Calu3 (cell line): ENCODE measurements around the gene EHBP1. TPM values are rescaled to one million over a fixed set of nuclear protein-coding genes. Genes with fewer than 3 reads are reported as not detected.

Experiments used
- BruUV-seq: library from RNA; stranded (reverse); fragments of 400-500 nt; replicated peaks from 2 replicates; lab custom pipeline; 2021; lab: Mats Ljungman, UMichigan
- CTCF ChIA-PET: fragments of 300-600 bp; sonication (Branson Sonifier 250); formaldehyde crosslinking; loops from one replicate; lab custom pipeline; 2022; ENCODE audit warnings: antibody characterized with exemption; lab: Charles Lee
- DNase-seq: peaks from one replicate; pipeline ENCODE4 v3.0.0; 2022
- H3K27ac Mint-ChIP-seq: one replicate; pipeline ENCODE4 v1.8.0; 2022; ENCODE audit warnings: mixed read lengths; ENCODE audit not compliant: unreplicated experiment
- H3K27me3 Mint-ChIP-seq: one replicate; pipeline ENCODE4 v1.8.0; 2022; ENCODE audit warnings: mixed read lengths; ENCODE audit not compliant: unreplicated experiment
- H3K36me3 Mint-ChIP-seq: one replicate; pipeline ENCODE4 v1.8.0; 2022; ENCODE audit warnings: mild to moderate bottlenecking, moderate library complexity, mixed read lengths; ENCODE audit not compliant: insufficient read depth, unreplicated experiment
- H3K4me1 Mint-ChIP-seq: one replicate; pipeline ENCODE4 v1.8.0; 2022; ENCODE audit warnings: mild to moderate bottlenecking, low read depth, mixed read lengths; ENCODE audit not compliant: unreplicated experiment
- H3K4me3 Mint-ChIP-seq: one replicate; pipeline ENCODE4 v1.8.0; 2022; ENCODE audit warnings: mild to moderate bottlenecking, low read depth, moderate library complexity, mixed read lengths; ENCODE audit not compliant: unreplicated experiment
- H3K9me3 Mint-ChIP-seq: one replicate; pipeline ENCODE4 v1.8.0; 2022; ENCODE audit warnings: low read depth, mixed read lengths; ENCODE audit not compliant: unreplicated experiment
- CTCF ChIP-seq: fragments of 200-600 bp; IDR thresholded peaks from one replicate; pipeline ENCODE4 v1.8.0; 2022; ENCODE audit warnings: antibody characterized with exemption; ENCODE audit not compliant: unreplicated experiment
- intact Hi-C: fragments of 100-400 bp; cut with micrococcal nuclease; formaldehyde crosslinking; loops from one replicate; pipeline ENCODE4 v1.10.0; 2022; ENCODE audit not compliant: unreplicated experiment
- total RNA-seq: library from RNA; stranded (reverse); gene quantifications from 2 replicates; pipeline ENCODE4 v1.2.3, GENCODE V29; 2022

EHBP1 gene
- total RNA-seq, 1 experiment from 2014 or later = 82.9 TPM

DNA sequence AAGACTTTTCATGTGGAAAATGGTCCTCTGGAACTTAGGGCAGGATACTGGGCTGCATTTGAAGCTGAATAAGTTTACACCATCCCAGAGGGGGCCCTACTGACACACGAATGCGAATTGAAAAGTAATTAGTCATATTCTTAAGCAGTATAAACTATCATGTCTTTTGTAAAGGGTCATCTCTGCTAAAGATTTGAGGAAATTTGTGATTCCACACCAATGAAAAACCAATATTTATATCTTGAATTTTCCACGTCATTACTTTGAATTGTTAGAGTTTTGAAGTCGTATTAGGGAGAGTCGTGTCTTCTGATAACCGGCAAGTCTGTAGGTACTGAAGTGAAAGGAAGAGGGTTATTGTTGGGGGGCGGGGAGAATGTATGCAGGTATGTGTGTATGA, 341.0 kb downstream of the EHBP1 start:
- Mint-ChIP-seq H3K27me3 (no peaks in the 10 kb centered on the region), H3K4me3 (no peak overlapping the region), H3K27ac (no peak overlapping the region), H3K4me1 (peaks cover 9% of the 10 kb centered on the region), H3K9me3 (no peaks in the 10 kb centered on the region), H3K36me3 (peaks cover 44% of the 10 kb centered on the region)
- no peak for TF ChIP-seq CTCF
- no TSS peak for BruUV-seq
- DNase-seq = no peak
- CTCF ChIA-PET = no interaction called here
- intact Hi-C loops = no loop called here

GRCh38 chr2:63046961-63047320, 341.4 kb downstream of the EHBP1 start:
- BruUV-seq = no TSS peak
- Mint-ChIP-seq H3K36me3 (peaks cover 48% of the 10 kb centered on the region), H3K27ac (no peak overlapping the region), H3K27me3 (no peaks in the 10 kb centered on the region), H3K4me1 (peaks cover 9% of the 10 kb centered on the region), H3K9me3 (no peaks in the 10 kb centered on the region), H3K4me3 (no peak overlapping the region)
- TF ChIP-seq CTCF = no peak
- intact Hi-C loops = no loop called here
- no peak for DNase-seq
- CTCF ChIA-PET = no interaction called here

GRCh38 chr2:63047321-63048279, 342.1 kb downstream of the EHBP1 start:
- TF ChIP-seq CTCF = no peak
- CTCF ChIA-PET = no interaction called here
- BruUV-seq = no TSS peak
- Mint-ChIP-seq H3K4me3 (no peak overlapping the region), H3K4me1 (peaks cover 9% of the 10 kb centered on the region), H3K27ac (no peak overlapping the region), H3K27me3 (no peaks in the 10 kb centered on the region), H3K9me3 (no peaks in the 10 kb centered on the region), H3K36me3 (peaks cover 55% of the 10 kb centered on the region)
- intact Hi-C loops = no loop called here
- no peak for DNase-seq

DNA sequence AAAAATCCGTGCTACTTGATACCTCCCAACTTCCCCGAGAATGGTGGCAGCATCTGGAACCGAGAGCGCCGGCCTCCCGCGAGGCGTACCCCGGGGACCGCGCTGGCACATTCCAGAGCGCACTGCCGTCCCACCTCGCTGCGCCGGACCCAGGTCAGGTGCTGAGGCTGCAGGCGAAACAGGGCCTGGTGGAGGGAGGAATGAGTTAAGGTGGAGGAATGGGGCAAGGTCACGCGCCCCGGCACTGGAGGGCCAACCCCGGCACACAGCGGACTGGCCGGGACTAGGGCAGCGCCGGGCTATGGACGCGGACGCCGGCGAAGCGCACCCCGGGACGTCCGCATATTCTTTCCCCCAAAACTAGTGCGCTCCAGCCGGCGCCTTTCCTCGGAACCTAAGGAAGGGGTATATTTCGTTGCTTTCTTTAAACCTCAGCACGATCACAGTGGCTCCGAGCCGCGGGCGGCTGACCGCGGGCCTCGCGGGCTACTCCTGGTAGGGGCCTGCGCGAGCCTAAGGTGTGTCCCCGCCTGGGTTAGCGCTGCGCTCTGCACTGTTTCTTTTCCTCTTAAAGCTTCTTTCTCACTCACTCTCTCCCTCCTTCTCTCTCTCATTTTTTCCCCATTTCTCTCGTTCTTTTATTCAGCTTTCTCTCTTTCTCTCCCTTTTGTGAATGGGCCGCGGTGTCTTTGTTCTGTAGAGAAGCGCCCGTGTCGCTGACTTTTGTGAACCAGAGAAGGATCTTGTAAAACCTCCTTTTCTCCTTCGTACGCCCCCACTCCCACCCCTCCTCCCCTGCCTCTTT, 343.1 kb downstream of the EHBP1 start:
- no peaks in the 10 kb centered on the region for H3K9me3 Mint-ChIP-seq
- CTCF ChIA-PET = interaction anchor here (0.6 kb wide), 1 partner anchor 1210 kb away, joined by 3 read pairs; no protein-coding TSS in a partner anchor
- no peak for TF ChIP-seq CTCF
- peak overlapping the region; percentile 80 for H3K4me3 Mint-ChIP-seq
- peaks cover 9% of the 10 kb centered on the region for H3K4me1 Mint-ChIP-seq
- intact Hi-C loops = no loop called here
- DNase-seq = no peak
- peaks cover 57% of the 10 kb centered on the region for H3K36me3 Mint-ChIP-seq
- no peak overlapping the region for H3K27ac Mint-ChIP-seq
- BruUV-seq = no TSS peak
- H3K27me3 Mint-ChIP-seq = no peaks in the 10 kb centered on the region
